ENCODE results near the gene PLEKHM3.
"Not testable (repeated sequence)": the region's sequence is repeated elsewhere in the genome, so short reads cannot be mapped to it uniquely, and the experiment has no call there.

The PLEKHM3 gene

GRCh38 chr2:207911215-207911614, 114.1 kb downstream of the PLEKHM3 start:
- no peak overlapping the region for H3K9ac ChIP-seq (ENCODE audit: low read length)
- H3K27ac ChIP-seq (ENCODE audit: low read length) = no peak overlapping the region
- H3K36me3 ChIP-seq (ENCODE audit: control insufficient read depth, low read depth, low read length) = no peaks in the 10 kb centered on the region
- no peaks in the 10 kb centered on the region for H3K27me3 ChIP-seq (ENCODE audit: control insufficient read depth, insufficient read depth, low read length)
- no peak overlapping the region for H3K4me3 ChIP-seq (ENCODE audit: low read length)
- no peaks in the 10 kb centered on the region for H3K4me1 ChIP-seq (ENCODE audit: control insufficient read depth, low read depth, low read length)
- H3K9me3 ChIP-seq (ENCODE audit: control insufficient read depth, low read depth, low read length) = no peaks in the 10 kb centered on the region

GRCh38 chr2:207906495-207906894, 118.8 kb downstream of the PLEKHM3 start:
- H3K9ac ChIP-seq (ENCODE audit: low read length); H3K4me3 ChIP-seq (ENCODE audit: low read length); H3K27ac ChIP-seq (ENCODE audit: low read length); H3K27me3 ChIP-seq (ENCODE audit: control insufficient read depth, insufficient read depth, low read length); H3K36me3 ChIP-seq (ENCODE audit: control insufficient read depth, low read depth, low read length); H3K9me3 ChIP-seq (ENCODE audit: control insufficient read depth, low read depth, low read length); H3K4me1 ChIP-seq (ENCODE audit: control insufficient read depth, low read depth, low read length): not testable (repeated sequence)

- Histone ChIP-seq H3K4me1 (ENCODE audit: control insufficient read depth, low read depth, low read length) (peaks cover 6% of the 10 kb centered on the region), H3K4me3 (ENCODE audit: low read length) (no peak overlapping the region), H3K27ac (ENCODE audit: low read length) (no peak overlapping the region), H3K36me3 (ENCODE audit: control insufficient read depth, low read depth, low read length) (no peaks in the 10 kb centered on the region), H3K27me3 (ENCODE audit: control insufficient read depth, insufficient read depth, low read length) (no peaks in the 10 kb centered on the region), H3K9me3 (ENCODE audit: control insufficient read depth, low read depth, low read length) (no peaks in the 10 kb centered on the region), H3K9ac (ENCODE audit: low read length) (no peak overlapping the region)
These were observed 119.8 kb downstream of the PLEKHM3 start for GRCh38 chr2:207905546-207905945.

- H3K36me3 ChIP-seq (ENCODE audit: control insufficient read depth, low read depth, low read length) = no peaks in the 10 kb centered on the region
These were observed 122.1 kb downstream of the PLEKHM3 start for GRCh38 chr2:207903236-207903635.

GRCh38 chr2:207902821-207903220, 122.5 kb downstream of the PLEKHM3 start:
- Histone ChIP-seq H3K9ac (ENCODE audit: low read length) (no peak overlapping the region), H3K4me1 (ENCODE audit: control insufficient read depth, low read depth, low read length) (peaks cover 9% of the 10 kb centered on the region), H3K27me3 (ENCODE audit: control insufficient read depth, insufficient read depth, low read length) (no peaks in the 10 kb centered on the region), H3K4me3 (ENCODE audit: low read length) (no peak overlapping the region), H3K27ac (ENCODE audit: low read length) (no peak overlapping the region), H3K9me3 (ENCODE audit: control insufficient read depth, low read depth, low read length) (no peaks in the 10 kb centered on the region), H3K36me3 (ENCODE audit: control insufficient read depth, low read depth, low read length) (no peaks in the 10 kb centered on the region)

More at GRCh38 chr2:207903236-207903635, 122.1 kb downstream of the PLEKHM3 start:
- Histone ChIP-seq H3K9me3 (ENCODE audit: control insufficient read depth, low read depth, low read length) (no peaks in the 10 kb centered on the region), H3K27me3 (ENCODE audit: control insufficient read depth, insufficient read depth, low read length) (no peaks in the 10 kb centered on the region), H3K27ac (ENCODE audit: low read length) (no peak overlapping the region), H3K4me3 (ENCODE audit: low read length) (no peak overlapping the region), H3K9ac (ENCODE audit: low read length) (no peak overlapping the region), H3K4me1 (ENCODE audit: control insufficient read depth, low read depth, low read length) (peaks cover 6% of the 10 kb centered on the region)

GRCh38 chr2:207901829-207902228, 123.5 kb downstream of the PLEKHM3 start:
- H3K9me3 ChIP-seq (ENCODE audit: control insufficient read depth, low read depth, low read length) = no peaks in the 10 kb centered on the region
- no peaks in the 10 kb centered on the region for H3K36me3 ChIP-seq (ENCODE audit: control insufficient read depth, low read depth, low read length)
- H3K9ac ChIP-seq (ENCODE audit: low read length) = no peak overlapping the region
- H3K4me3 ChIP-seq (ENCODE audit: low read length) = no peak overlapping the region
- H3K27ac ChIP-seq (ENCODE audit: low read length) = no peak overlapping the region
- H3K27me3 ChIP-seq (ENCODE audit: control insufficient read depth, insufficient read depth, low read length) = no peaks in the 10 kb centered on the region
- peaks cover 19% of the 10 kb centered on the region for H3K4me1 ChIP-seq (ENCODE audit: control insufficient read depth, low read depth, low read length)

GRCh38 chr2:207901401-207901800, 123.9 kb downstream of the PLEKHM3 start:
- Histone ChIP-seq H3K27me3 (ENCODE audit: control insufficient read depth, insufficient read depth, low read length) (no peaks in the 10 kb centered on the region), H3K4me1 (ENCODE audit: control insufficient read depth, low read depth, low read length) (peaks cover 24% of the 10 kb centered on the region), H3K4me3 (ENCODE audit: low read length) (no peak overlapping the region), H3K9me3 (ENCODE audit: control insufficient read depth, low read depth, low read length) (no peaks in the 10 kb centered on the region), H3K9ac (ENCODE audit: low read length) (no peak overlapping the region), H3K36me3 (ENCODE audit: control insufficient read depth, low read depth, low read length) (no peaks in the 10 kb centered on the region), H3K27ac (ENCODE audit: low read length) (no peak overlapping the region)

- no peak overlapping the region for H3K4me3 ChIP-seq (ENCODE audit: low read length)
- no peak overlapping the region for H3K9ac ChIP-seq (ENCODE audit: low read length)
- no peaks in the 10 kb centered on the region for H3K36me3 ChIP-seq (ENCODE audit: control insufficient read depth, low read depth, low read length)
- no peaks in the 10 kb centered on the region for H3K9me3 ChIP-seq (ENCODE audit: control insufficient read depth, low read depth, low read length)
- H3K4me1 ChIP-seq (ENCODE audit: control insufficient read depth, low read depth, low read length) = peaks cover 33% of the 10 kb centered on the region
- no peaks in the 10 kb centered on the region for H3K27me3 ChIP-seq (ENCODE audit: control insufficient read depth, insufficient read depth, low read length)
- no peak overlapping the region for H3K27ac ChIP-seq (ENCODE audit: low read length)
These were observed 127.0 kb downstream of the PLEKHM3 start for GRCh38 chr2:207898354-207898695.

GRCh38 chr2:207897541-207898353, 127.6 kb downstream of the PLEKHM3 start:
- Histone ChIP-seq H3K27ac (ENCODE audit: low read length) (no peak overlapping the region), H3K27me3 (ENCODE audit: control insufficient read depth, insufficient read depth, low read length) (no peaks in the 10 kb centered on the region), H3K4me3 (ENCODE audit: low read length) (no peak overlapping the region), H3K9ac (ENCODE audit: low read length) (no peak overlapping the region), H3K36me3 (ENCODE audit: control insufficient read depth, low read depth, low read length) (no peaks in the 10 kb centered on the region), H3K4me1 (ENCODE audit: control insufficient read depth, low read depth, low read length) (peaks cover 33% of the 10 kb centered on the region), H3K9me3 (ENCODE audit: control insufficient read depth, low read depth, low read length) (no peaks in the 10 kb centered on the region)

GRCh38 chr2:207896525-207897285, 128.6 kb downstream of the PLEKHM3 start:
- Histone ChIP-seq H3K27ac (ENCODE audit: low read length) (peak overlapping the region; percentile 25), H3K9me3 (ENCODE audit: control insufficient read depth, low read depth, low read length) (no peaks in the 10 kb centered on the region), H3K4me3 (ENCODE audit: low read length) (peak overlapping the region; percentile 36)

GRCh38 chr2:207895274-207895860, 130.0 kb downstream of the PLEKHM3 start:
- Histone ChIP-seq H3K27ac (ENCODE audit: low read length) (no peak overlapping the region), H3K9ac (ENCODE audit: low read length) (no peak overlapping the region), H3K4me1 (ENCODE audit: control insufficient read depth, low read depth, low read length) (peaks cover 42% of the 10 kb centered on the region), H3K36me3 (ENCODE audit: control insufficient read depth, low read depth, low read length) (no peaks in the 10 kb centered on the region), H3K9me3 (ENCODE audit: control insufficient read depth, low read depth, low read length) (no peaks in the 10 kb centered on the region), H3K27me3 (ENCODE audit: control insufficient read depth, insufficient read depth, low read length) (no peaks in the 10 kb centered on the region), H3K4me3 (ENCODE audit: low read length) (no peak overlapping the region)

More at GRCh38 chr2:207896525-207897285, 128.6 kb downstream of the PLEKHM3 start:
- Histone ChIP-seq H3K9ac (ENCODE audit: low read length) (no peak overlapping the region), H3K4me1 (ENCODE audit: control insufficient read depth, low read depth, low read length) (peaks cover 33% of the 10 kb centered on the region), H3K27me3 (ENCODE audit: control insufficient read depth, insufficient read depth, low read length) (no peaks in the 10 kb centered on the region), H3K36me3 (ENCODE audit: control insufficient read depth, low read depth, low read length) (no peaks in the 10 kb centered on the region)
